ENCODE data around the gene ZBTB40. TPM values are rescaled to one million over a fixed set of nuclear protein-coding genes. Genes with fewer than 3 reads are reported as not detected.

The ZBTB40 gene
- total and polyA plus RNA-seq, 10 of the 15 experiments (the other 5 are each of a cell fraction or from before 2014, with no cell fraction given) = 1.9 to 14.4 (median 9.0) TPM

GRCh38 chr1:22472596-22472995 lies 20.9 kb downstream of the ZBTB40 start:
- TF ChIP-seq, protein P1, sequence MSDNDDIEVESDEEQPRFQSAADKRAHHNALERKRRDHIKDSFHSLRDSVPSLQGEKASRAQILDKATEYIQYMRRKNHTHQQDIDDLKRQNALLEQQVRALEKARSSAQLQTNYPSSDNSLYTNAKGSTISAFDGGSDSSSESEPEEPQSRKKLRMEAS (IDR thresholded peaks at IDR 0.05; ENCODE audit: low read depth, low read length) = no peak
- TF ChIP-seq ZBED1 (IDR thresholded peaks at IDR 0.05; ENCODE audit: borderline replicate concordance) (no peak), ATF7 (IDR thresholded peaks at IDR 0.05; ENCODE audit: low read depth) (no peak), DPF2 (IDR thresholded peaks at IDR 0.05) (no peak), MXI1 (IDR thresholded peaks at IDR 0.05; ENCODE audit: low read depth, low read length) (no peak), TCF12 (IDR thresholded peaks at IDR 0.05; ENCODE audit: low read depth, low read length) (no peak), TCF3 (IDR thresholded peaks at IDR 0.05; ENCODE audit: borderline replicate concordance, insufficient read depth, low read depth, low read length) (no peak)
- TF ChIP-seq, protein P2, sequence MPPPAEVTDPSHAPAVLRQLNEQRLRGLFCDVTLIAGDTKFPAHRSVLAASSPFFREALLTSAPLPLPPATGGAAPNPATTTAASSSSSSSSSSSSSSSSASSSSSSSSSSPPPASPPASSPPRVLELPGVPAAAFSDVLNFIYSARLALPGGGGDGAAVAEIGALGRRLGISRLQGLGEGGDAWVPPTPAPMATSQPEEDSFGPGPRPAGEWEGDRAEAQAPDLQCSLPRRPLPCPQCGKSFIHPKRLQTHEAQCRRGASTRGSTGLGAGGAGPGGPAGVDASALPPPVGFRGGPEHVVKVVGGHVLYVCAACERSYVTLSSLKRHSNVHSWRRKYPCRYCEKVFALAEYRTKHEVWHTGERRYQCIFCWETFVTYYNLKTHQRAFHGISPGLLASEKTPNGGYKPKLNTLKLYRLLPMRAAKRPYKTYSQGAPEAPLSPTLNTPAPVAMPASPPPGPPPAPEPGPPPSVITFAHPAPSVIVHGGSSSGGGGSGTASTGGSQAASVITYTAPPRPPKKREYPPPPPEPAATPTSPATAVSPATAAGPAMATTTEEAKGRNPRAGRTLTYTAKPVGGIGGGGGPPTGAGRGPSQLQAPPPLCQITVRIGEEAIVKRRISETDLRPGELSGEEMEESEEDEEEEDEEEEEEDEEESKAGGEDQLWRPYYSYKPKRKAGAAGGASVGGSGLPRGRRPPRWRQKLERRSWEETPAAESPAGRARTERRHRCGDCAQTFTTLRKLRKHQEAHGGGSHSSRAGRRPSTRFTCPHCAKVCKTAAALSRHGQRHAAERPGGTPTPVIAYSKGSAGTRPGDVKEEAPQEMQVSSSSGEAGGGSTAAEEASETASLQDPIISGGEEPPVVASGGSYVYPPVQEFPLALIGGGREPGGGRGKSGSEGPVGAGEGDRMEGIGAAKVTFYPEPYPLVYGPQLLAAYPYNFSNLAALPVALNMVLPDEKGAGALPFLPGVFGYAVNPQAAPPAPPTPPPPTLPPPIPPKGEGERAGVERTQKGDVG (CRISPR knock-in tag; IDR thresholded peaks at IDR 0.05) = no peak
- Histone ChIP-seq H3K4me1 (ENCODE audit: control insufficient read depth, insufficient read depth, low read length) (no peaks in the 10 kb centered on the region), H4K20me1 (ENCODE audit: control insufficient read depth, insufficient read depth) (no peaks in the 10 kb centered on the region), H2AFZ (ENCODE audit: control insufficient read depth, low read depth, low read length) (no peak overlapping the region), H3K27me3 (replicated peaks in 1 of 2; ENCODE audit: control insufficient read depth in 2 of 2, insufficient read depth in 2 of 2, low read length in 1 of 2) (no peaks in the 10 kb centered on the region), H3K36me3 (ENCODE audit: control insufficient read depth in 2 of 2, insufficient read depth in 2 of 2, low read length in 1 of 2) (no peaks in the 10 kb centered on the region; a peak in 2 of 4 replicates), H3K9me3 (replicated peaks; ENCODE audit: control insufficient read depth, insufficient read depth, low read length) (no peaks in the 10 kb centered on the region), H3K4me2 (ENCODE audit: control insufficient read depth, insufficient read depth) (no peak overlapping the region), H3K27ac (ENCODE audit: control insufficient read depth, insufficient read depth) (no peak overlapping the region), H3K4me3 (no peak overlapping the region), H3K9ac (ENCODE audit: control insufficient read depth, insufficient read depth, low read length) (no peak overlapping the region), H3K79me2 (ENCODE audit: control insufficient read depth, insufficient read depth, low read length) (peaks cover 3% of the 10 kb centered on the region)
- FAIRE-seq (no peak), DNase-seq (ENCODE audit: low read depth, low spot score) (no peak), ATAC-seq (no peak)
- ChIA-PET POLR2A (no interaction called here), RAD21 (ENCODE audit: unreplicated experiment) (no interaction called here), SMC1A (ENCODE audit: uncharacterized antibody, unreplicated experiment) (interaction anchor here (1.4 kb wide), 1 partner anchor 42 kb away, joined by 3 read pairs; no protein-coding TSS in a partner anchor), CTCF (interaction anchor here (0.5 to 1.3 kb wide), 2 partner anchors 8 to 1776 kb away, joined by 3 to 4 read pairs; no protein-coding TSS in a partner anchor)
- intact Hi-C loops (cut with micrococcal nuclease; ENCODE audit: unreplicated experiment) (no loop called here), in situ Hi-C loops (cut with MboI) (no loop called here)
- WGBS (ENCODE audit: insufficient coverage, insufficient replicate concordance, low lambda C conversion rate, missing lambda C conversion rate) = 100% methylated on average over 2 of the region's 2 CpGs
- no TSS peak for BruUV-seq (replicated peaks)

Measured in GM12878 (cell line).